Measurements from ENCODE around the gene NUP107.

DNA sequence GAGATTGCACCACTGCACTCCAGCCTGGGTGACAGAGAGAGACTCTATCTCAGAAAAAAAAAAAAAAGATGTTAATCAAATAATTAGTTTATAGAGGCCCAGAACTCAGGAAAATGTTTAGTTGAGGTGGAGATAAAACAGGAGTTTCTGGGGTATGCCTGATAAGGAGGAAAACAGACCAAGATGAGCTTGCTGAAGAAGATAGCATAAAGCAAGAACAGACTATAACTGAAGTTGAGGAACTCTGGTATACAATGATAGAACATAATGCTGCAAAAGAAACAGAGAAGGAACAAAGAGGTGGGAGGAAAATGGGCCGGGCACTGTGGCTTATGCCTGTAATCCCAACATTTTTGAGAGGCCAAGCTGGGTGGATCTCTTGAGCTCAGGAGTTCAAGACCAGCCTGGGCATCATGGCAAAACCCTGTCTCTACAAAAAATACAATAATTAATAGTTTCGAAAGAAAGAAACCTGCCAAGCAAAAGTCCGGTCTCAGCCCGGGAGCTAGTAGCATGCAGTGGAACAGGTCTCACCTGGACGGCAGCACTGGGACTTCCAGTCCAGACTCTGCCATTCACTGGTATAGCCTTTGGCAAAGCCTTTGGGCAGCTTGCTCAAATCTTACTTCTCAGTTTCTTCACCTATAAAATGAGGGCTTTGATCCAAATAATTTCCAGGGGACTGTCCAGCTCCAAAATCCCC lies 84.6 kb downstream of the NUP107 start:
- no peak for TF ChIP-seq CTCF (IDR thresholded peaks at IDR 0.05; ENCODE audit: low read length)
- no peak for TF ChIP-seq EZH2phosphoT487 (IDR thresholded peaks at IDR 0.05; ENCODE audit: low read length)

All from MM.1S (cell line).